Stimulated activated CD4-positive, alpha-beta T cell treated with anti-CD3 and anti-CD28 coated beads, Interleukin-4, amount 100 ng/mL, for 48 hours (primary cell): ENCODE data around the gene ABLIM3.

ENCODE experiments used
- DNase-seq, 2 donors: peaks; one replicate each; pipeline ENCODE4 v3.0.0-alpha.2; 2020; ENCODE audit warnings: low read depth in 2 of 2

The ABLIM3 gene

DNA sequence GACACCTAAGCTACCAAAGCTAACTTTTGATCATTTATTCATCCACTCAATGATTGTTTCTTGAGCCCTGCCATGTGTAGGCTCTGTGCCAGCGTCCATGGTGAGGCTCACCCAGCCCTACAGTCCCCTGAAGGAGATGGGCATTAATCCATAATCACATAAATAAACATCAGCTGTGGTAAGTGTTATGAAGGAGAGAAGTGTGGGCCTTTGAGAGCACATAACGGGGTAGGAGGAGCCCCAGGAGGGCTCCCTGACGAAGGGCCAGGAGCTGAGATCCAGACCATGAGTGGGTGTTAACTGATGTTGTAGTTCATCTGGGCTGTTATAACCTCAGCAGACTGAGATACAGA, 76.5 kb downstream of the ABLIM3 start:
- DNase-seq, result no peak

DNA sequence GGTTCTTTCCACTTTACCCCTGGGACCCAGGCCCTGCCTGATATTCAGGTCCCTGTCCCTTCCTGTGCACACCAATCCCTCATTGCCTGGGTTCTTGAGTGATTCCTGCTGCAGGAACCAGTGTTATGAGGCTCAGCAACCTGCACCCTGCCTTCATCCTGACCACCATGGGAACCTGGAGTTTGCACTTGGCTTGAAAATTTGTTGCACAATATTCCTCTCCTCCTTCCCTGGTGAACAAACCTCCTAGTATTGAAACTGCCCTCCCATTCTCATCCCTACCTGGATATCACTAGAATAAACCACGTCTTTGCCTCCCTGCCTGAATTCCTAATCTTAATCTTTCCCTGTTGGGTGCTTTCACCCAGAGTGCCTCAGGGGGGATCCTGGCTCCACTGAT, 78.3 kb downstream of the ABLIM3 start:
- DNase-seq, result no peak

- DNase-seq, result no peak
These were observed 79.5 kb downstream of the ABLIM3 start for GRCh38 chr5:149220750-149221149.

DNA sequence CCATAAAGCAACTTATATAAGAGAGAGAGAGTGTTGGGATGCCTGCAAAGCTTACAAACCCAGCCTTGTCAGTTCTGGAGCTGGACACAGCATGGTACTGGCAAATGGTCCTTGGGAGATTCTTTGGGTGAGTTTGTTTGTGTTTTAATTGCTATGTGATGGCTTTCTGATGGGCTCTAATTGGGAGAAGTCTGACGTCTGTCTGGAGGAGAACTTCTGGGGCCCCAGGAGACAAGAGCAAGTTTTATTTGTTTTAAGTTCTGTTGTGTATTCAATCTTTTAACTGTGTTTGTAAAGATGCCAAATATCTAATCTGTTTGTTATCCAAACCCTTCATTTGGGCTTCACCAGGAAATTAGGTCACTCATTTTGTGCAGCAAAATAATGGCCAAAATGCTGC, 80.0 kb downstream of the ABLIM3 start:
- DNase-seq, result no peak

DNA sequence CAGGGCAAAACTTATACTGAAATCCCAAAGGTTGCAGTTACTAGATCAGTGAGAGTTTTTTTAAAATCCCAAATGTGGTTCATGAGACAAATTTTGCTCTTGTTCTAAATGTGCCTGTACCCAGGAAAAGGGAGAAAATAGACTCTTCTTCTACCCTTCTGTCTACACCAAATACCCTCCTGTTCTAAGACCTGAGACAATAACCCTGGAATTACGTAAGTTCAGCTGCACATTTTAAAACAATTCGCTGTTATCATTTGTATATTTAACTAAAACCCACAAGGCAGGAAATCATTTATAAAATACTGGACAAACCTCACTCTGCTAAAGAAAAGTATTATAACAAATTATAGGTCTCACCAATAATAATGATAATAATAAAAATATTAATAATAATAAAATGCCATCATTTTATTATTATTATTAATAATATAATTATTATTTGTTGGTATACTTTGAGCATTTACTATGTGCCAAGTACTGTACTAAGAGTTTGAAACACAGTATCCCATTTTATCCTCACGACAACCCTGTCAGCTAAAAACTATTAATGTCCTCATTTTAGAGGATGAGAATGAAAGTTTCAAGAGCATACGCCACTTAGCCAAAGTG, 80.5 kb downstream of the ABLIM3 start:
- DNase-seq, result no peak

DNA sequence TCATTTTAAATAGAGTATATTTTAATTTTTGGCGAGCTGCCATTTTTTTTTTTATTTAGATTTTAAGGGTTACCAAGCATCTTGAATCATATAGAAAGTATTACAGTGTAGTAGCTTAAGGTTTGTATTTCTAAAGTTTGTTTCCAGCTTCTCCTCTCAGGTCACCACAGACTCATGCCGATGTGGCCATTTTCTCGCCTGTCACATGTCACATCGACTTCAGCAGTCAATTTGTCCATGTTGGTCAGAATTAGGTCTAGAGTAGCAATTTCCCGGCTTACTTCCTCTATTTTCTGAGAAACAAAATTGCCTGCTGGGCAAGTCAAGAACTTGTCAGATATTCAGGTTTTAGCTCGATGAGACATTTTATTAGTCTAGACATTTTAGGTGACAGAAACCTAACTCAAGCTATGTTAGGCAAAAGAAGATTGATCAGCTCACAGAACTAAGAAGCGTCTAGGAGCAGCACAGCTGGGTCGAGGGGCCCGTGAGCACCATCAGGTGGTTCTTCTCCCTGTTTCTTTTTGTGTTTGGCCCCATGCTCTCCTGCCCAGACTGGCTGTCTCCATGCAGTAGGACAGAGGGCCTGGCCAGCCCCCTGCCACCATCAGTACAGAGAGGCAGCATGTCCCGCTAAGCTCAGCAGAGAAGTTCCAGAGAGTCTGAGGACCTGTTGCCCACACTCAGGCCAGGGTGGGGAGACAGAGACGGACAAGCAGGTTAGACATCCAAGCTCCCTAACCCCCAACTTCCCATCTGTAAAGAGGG, 82.0 kb downstream of the ABLIM3 start:
- DNase-seq, result no peak

DNA sequence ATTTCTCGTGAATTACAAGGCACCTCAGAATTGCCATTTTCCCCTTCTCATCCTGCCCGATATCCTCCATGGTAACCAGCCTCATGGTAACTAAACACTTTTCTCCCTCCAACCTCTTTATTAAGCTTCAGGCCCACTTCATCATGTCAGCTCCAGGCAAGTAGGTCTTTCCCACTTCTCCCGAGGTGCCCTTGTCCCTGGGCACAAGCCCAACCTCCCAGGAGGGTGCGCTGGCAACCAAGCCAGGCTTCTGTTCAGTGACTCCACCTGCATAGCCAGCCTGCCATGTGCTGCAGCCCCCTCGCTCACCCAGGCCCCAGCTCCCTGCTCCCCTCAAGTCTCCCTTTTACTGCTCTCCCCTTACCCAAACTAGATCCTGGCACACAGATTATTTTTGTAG, 83.0 kb downstream of the ABLIM3 start:
- no peak for DNase-seq

DNA sequence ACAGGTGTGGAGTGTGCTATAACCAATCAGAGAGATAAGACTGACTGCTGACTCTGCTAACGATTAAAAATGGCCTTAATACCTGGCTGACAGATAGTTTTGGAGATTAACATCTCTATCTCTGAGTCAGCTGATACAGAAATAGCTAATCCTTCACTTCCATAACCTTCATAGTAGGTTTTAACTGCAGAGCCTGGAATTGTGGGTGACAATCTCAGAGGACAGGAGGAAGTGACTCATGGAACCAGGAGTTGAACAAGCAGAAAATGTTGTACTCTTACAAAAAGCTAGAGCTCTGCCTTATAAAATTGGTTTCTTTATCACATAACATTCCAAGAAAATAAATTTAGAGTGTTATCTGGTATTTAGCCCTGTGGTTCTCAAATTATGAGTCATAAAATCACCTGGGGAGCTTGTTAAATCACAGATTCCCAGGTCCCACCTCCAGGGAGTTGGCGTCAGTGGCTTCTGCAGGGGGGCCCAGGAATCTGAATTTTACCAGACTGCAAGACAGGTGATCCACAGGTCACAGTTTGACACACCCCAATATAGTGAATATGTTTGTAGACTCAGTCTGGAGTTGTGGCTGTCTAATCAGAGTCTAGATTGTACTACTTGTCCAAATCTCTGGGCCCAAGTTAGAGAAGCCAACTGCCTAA, 86.0 kb downstream of the ABLIM3 start:
- DNase-seq, result no peak

GRCh38 chr5:149228618-149229297, 87.5 kb downstream of the ABLIM3 start:
- DNase-seq, result no peak

DNA sequence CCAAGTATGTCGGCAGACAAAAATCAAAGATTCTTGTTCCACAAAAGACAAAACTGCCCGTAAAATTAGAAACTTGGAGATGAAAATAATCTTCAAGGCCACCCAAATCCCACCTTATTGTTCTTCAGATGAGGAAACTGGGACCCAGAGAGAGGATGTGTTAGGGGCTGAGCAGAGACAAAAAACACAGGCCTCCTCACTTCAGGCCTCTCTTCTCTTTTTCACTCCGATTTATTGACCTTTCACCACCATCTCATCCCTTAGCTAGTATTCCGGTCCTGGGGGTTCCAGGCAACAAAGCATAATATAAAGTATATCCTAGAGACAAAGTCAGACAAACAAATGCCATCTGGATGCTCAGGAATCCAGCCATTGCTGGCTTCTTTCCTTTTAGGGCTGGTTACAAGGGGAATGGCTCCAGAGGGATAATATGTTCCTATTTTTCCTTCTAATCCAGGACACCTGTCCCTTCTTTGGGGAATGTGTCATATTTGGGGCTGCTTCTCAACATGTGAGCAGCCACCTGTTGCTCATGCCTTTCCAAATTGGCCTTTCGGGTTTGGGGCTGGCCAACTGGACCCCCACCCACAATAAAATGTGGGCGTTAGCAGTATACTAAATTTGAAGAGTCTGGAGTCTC, 88.1 kb downstream of the ABLIM3 start:
- DNase-seq, result no peak

DNA sequence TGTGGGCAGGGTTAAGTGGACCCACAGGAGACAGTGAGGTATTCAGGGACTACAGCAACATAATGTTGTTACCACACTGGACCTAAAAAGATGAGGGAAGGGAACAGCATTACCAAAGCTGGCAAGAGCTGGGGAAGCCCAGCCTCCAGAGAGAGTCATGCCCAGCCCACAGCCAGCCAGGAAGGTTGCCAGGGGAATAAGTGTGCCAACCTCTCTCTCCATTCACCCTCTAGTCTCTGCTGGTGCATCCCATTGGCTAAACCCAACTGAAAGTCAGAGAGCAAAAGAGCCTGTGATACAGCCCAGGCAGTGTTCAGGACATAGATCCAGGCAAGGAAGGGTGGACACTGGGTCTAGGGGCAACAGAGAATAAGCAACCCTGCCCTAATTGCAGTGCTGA, 94.5 kb downstream of the ABLIM3 start:
- DNase-seq, result no peak

GRCh38 chr5:149237662-149238061, 96.4 kb downstream of the ABLIM3 start:
- no peak for DNase-seq

DNA sequence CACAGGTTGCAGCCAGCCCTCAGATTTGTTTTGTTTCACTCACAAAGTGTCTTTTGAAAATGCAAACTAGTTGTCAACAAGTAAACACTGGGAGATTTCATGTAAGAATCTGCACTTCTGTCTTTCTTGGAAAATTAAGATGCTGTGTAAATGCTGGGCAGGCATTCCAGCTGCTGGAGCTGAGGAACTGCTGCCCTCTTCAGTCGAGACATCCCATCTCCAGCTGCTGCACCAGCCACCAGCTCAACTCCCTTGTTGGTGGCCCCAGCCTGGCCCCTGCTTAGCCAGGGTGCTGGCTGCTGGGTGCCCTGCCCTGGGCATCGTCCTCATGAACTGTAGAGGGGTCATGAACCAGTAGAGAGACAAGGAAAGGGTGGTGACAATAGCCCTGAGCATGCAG, 97.2 kb downstream of the ABLIM3 start:
- no peak for DNase-seq

DNA sequence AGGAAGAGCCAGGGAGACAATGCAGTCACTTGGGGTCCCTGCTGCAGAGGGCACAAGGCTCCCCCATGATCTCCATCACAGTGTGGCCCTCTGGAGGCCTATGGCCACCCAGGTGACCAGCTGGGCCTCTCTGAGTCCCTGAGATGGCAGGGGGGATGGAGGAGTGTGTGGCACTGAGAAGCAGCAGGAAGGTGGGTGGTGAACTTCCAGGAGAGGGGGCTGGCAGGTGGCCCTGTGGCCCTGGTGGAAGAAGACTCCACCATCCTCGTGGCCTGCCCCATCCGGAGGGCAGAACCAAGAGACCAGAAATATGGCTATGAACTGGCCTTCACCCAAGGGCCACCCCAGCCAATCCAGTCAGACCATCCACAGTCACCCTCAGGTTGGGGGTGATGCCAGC, 98.6 kb downstream of the ABLIM3 start:
- DNase-seq, result no peak

DNA sequence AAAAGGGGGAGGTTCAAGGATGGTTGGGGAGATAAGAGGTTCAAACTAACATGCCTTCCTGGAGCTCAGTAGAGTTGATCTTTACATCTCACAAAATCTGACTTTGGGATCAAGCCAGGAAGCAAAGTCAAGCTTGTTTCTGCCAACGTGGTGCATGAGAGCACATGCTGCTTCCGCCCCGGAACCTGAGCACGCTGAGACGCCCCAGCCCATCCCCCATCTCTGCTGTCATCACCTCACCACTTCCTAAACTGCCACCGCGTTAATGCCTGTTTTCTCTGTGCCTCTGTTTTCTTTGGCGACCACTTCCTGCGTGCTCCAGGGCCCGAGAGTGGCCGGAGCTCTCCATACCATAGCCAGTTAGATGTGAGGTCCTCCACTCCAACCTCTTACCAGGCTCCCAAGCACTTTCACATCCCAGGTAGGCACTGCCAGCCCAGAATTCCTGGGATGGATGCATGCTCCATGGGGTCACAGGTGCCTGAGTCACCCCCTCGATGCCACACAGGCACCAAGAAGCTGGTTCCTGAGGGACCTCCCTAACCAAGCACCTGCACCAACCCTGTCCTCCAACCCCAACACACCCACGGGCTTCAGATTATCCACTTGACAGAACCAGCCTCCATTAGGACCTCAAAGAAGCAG, 99.2 kb downstream of the ABLIM3 start:
- peak; percentile 55 to 66 for DNase-seq

DNA sequence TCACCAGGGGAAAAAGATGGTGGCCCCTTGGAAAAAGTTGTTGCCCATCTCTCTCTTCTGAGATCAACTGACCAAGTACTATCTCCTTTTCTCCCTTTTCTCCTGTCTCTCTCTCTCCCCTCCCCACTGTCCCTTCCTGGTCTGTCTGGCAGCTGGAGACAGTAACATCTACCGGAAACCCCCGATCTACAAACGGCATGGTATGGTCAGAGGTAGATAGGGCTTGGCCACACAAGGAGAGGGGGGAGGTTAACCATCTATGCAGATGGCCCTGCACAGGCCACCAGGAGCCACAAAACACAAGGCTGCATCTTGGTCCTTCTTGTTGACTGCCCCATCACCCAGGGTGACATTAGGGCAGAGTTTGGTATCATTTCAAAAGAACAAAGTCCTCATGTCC, 101.0 kb downstream of the ABLIM3 start:
- no peak for DNase-seq

- no peak for DNase-seq
These were observed 105.6 kb downstream of the ABLIM3 start for GRCh38 chr5:149246906-149247305.

DNA sequence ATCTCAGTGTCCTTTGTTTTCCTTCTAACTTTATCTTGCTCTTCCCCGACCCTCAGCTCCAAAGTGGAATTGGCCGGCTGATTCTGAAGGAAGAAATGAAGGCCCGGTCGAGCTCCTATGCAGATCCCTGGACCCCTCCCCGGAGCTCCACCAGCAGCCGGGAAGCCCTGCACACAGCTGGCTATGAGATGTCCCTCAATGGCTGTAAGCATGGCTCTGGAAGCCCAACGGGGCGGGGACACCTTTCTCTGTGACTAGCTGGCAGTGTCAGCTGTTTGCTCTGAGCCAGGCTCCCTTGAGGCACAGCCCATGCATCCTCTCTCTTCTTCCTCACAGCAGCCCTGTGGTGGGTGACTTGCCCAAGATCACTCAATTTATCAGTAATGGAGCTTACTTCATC, 106.4 kb downstream of the ABLIM3 start:
- no peak for DNase-seq

DNA sequence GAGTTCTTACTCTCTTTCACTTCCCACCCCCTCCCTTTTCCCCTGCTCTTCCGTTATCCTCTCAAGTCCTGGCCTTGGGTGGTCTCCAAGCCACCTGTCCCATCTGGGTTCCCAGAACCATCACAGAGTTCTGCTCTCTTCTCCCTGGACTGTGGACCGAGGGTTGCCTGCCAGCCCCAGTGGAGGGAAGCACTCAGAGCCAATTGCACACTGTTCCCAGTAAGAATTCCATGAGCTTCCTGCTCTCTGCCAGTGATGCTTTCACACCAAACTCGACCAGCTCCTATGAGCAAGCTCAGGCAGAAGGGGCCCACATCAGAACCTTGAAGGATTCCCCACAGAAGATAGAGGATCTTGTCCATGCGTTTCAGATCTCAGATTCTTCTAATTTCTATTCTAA, 110.3 kb downstream of the ABLIM3 start:
- DNase-seq, result no peak

DNA sequence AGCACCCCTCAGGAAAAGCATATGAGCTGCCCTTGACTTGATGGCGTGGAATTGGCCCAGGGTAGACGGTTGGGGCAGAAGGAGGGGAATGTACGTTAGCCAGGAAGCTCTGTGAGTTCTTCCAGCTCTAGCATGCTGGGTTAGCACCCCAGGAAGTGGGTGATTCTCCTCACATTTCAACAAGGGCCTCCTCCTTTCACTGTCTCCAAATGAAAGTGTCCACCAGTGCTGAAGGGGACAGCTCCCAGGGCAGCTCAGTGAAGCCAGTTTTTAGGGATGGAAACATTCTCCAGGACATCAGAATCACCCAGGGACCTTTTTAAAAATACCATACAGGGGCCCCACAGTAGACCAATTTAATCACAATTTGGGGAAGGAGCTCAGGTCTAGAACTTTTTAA, 113.2 kb downstream of the ABLIM3 start:
- no peak for DNase-seq

GRCh38 chr5:149256451-149256850, 115.2 kb downstream of the ABLIM3 start:
- DNase-seq, result no peak

DNA sequence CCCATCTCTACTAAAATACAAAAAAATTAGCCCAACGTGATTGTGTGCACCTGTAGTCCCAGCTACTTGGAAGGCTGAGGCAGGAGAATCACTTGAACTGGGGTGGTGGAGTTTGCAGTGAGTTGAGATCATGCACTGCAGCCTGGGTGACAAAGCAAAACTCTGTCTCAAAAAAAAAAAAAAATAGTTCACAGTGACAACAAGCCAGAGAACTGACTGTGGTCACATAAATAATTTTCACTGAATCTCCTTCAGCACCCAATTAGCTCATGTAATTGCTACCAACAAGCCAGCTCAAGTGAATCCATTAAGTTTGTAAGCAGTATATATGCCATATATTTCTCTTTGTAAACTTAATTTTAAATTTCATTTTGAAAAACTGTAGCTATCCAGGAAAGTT, 115.8 kb downstream of the ABLIM3 start:
- DNase-seq, result no peak
